SHP77 (cell line): Measurements from ENCODE around the gene FREM1.

Experiments
- DNase-seq, 2 experiments: peaks; one replicate each; lab custom pipeline; 2025; lab: John Stamatoyannopoulos, UW

The FREM1 gene

GRCh38 chr9:14766299-14766698 lies 143.9 kb downstream of the FREM1 start:
- no peak for DNase-seq

GRCh38 chr9:14761584-14761983 lies 148.6 kb downstream of the FREM1 start:
- DNase-seq, result no peak

- DNase-seq, result no peak
Observed at GRCh38 chr9:14760060-14760459, 150.2 kb downstream of the FREM1 start.

GRCh38 chr9:14756291-14756690 lies 153.9 kb downstream of the FREM1 start:
- no peak for DNase-seq

- no peak for DNase-seq
Observed at GRCh38 chr9:14752871-14753270, 157.4 kb downstream of the FREM1 start.

GRCh38 chr9:14752271-14752670 lies 158.0 kb downstream of the FREM1 start:
- no peak for DNase-seq

- no peak for DNase-seq
Observed at GRCh38 chr9:14750821-14751220, 159.4 kb downstream of the FREM1 start.

- DNase-seq, result no peak
Observed at GRCh38 chr9:14749741-14750211, 160.5 kb downstream of the FREM1 start.

GRCh38 chr9:14748373-14748772 lies 161.9 kb downstream of the FREM1 start:
- DNase-seq, result no peak

GRCh38 chr9:14747111-14747510 lies 163.1 kb downstream of the FREM1 start:
- no peak for DNase-seq

- DNase-seq, result no peak
Observed at GRCh38 chr9:14746626-14747025, 163.6 kb downstream of the FREM1 start.

GRCh38 chr9:14744768-14745167 lies 165.5 kb downstream of the FREM1 start:
- DNase-seq, result no peak

- no peak for DNase-seq
Observed at GRCh38 chr9:14741369-14741768, 168.9 kb downstream of the FREM1 start.

- no peak for DNase-seq
Observed at GRCh38 chr9:14733133-14733532, 177.1 kb downstream of the FREM1 start.

GRCh38 chr9:14731294-14731981 lies 178.8 kb downstream of the FREM1 start:
- DNase-seq, result no peak

- no peak for DNase-seq
Observed at GRCh38 chr9:14730461-14730898, 179.7 kb downstream of the FREM1 start.

GRCh38 chr9:14723301-14723700 lies 186.9 kb downstream of the FREM1 start:
- no peak for DNase-seq

- peak; percentile 4 to 55 for DNase-seq
Observed at GRCh38 chr9:14722391-14723035, 187.7 kb downstream of the FREM1 start, which contains the start of gene CER1. CER1 (minus strand) TSS chr9:14722733; CDS start chr9:14722672, 61 bp downstream.

- DNase-seq, result no peak
Observed at GRCh38 chr9:14719231-14719923, 190.9 kb downstream of the FREM1 start.

GRCh38 chr9:14715102-14715501 lies 195.1 kb downstream of the FREM1 start:
- no peak for DNase-seq

GRCh38 chr9:14713187-14713767 lies 197.0 kb downstream of the FREM1 start:
- no peak for DNase-seq

GRCh38 chr9:14710804-14711203 lies 199.4 kb downstream of the FREM1 start:
- DNase-seq, result no peak
